Dermis blood vessel endothelial cell (primary cell): Measurements from ENCODE around the gene COA1. TPM values are rescaled to one million over a fixed set of nuclear protein-coding genes. Genes with fewer than 3 reads are reported as not detected.
A peak's percentile ranks its signal among the peaks of the same experiment; 100 is the strongest.
"Not testable (repeated sequence)": the region's sequence is repeated elsewhere in the genome, so short reads cannot be mapped to it uniquely, and the experiment has no call there.

Source experiments
- DNase-seq: peaks from one replicate; pipeline ENCODE4 v3.0.0; 2010
- total RNA-seq: library from RNA; depleted of rRNA; stranded (reverse); fragments of >200 nt; gene quantifications from 2 replicates; pipeline ENCODE4 v1.2.3, GENCODE V29; 2014

COA1 gene
- total RNA-seq, 1 donor from 2014 or later: 47.3 TPM

GRCh38 chr7:43626695-43627094, 102.6 kb downstream of the COA1 start:
- no peak for DNase-seq

GRCh38 chr7:43625980-43626379, 103.3 kb downstream of the COA1 start:
- no peak for DNase-seq

GRCh38 chr7:43625453-43625852, 103.9 kb downstream of the COA1 start:
- no peak for DNase-seq

- DNase-seq: no peak
These were observed 105.2 kb downstream of the COA1 start for GRCh38 chr7:43624156-43624555.

GRCh38 chr7:43621729-43622448, 107.4 kb downstream of the COA1 start:
- DNase-seq: peak; percentile 21

GRCh38 chr7:43619213-43620012, 109.9 kb downstream of the COA1 start:
- no peak for DNase-seq

GRCh38 chr7:43618073-43618472, 111.2 kb downstream of the COA1 start:
- no peak for DNase-seq

GRCh38 chr7:43616977-43617376, 112.3 kb downstream of the COA1 start:
- DNase-seq: no peak

- peak; percentile 61 for DNase-seq
These were observed 113.7 kb downstream of the COA1 start for GRCh38 chr7:43615558-43616145.

GRCh38 chr7:43612599-43613589, 116.4 kb downstream of the COA1 start:
- no peak for DNase-seq

- DNase-seq: no peak
These were observed 117.2 kb downstream of the COA1 start for GRCh38 chr7:43612128-43612527.

GRCh38 chr7:43609097-43609496, 120.2 kb downstream of the COA1 start:
- no peak for DNase-seq

GRCh38 chr7:43604251-43604650, 125.1 kb downstream of the COA1 start:
- no peak for DNase-seq

- DNase-seq: no peak
These were observed 127.1 kb downstream of the COA1 start for GRCh38 chr7:43602256-43602655.

GRCh38 chr7:43600056-43600455, 129.3 kb downstream of the COA1 start:
- DNase-seq: no peak

GRCh38 chr7:43596426-43596825, 132.9 kb downstream of the COA1 start:
- DNase-seq: not testable (repeated sequence)

GRCh38 chr7:43594020-43594419, 135.3 kb downstream of the COA1 start:
- DNase-seq: no peak

- peak; percentile 23 for DNase-seq
These were observed 136.3 kb downstream of the COA1 start for GRCh38 chr7:43593010-43593409.

- no peak for DNase-seq
These were observed 137.0 kb downstream of the COA1 start for GRCh38 chr7:43592326-43592725.

GRCh38 chr7:43591558-43592180, 137.7 kb downstream of the COA1 start:
- DNase-seq: peak; percentile 32

- DNase-seq: no peak
These were observed 138.3 kb downstream of the COA1 start for GRCh38 chr7:43590862-43591557.
